ENCODE measurements around the gene SLC13A3.

The SLC13A3 gene

GRCh38 chr20:46553926-46554325 is 97.3 kb downstream of the SLC13A3 start:
- DNase-seq, result no peak

GRCh38 chr20:46552460-46553420 is 98.5 kb downstream of the SLC13A3 start:
- no peak for DNase-seq

GRCh38 chr20:46551522-46552381 is 99.5 kb downstream of the SLC13A3 start:
- DNase-seq, result no peak

GRCh38 chr20:46550461-46550860 is 100.8 kb downstream of the SLC13A3 start, which contains the start of gene OCSTAMP:
Gene OCSTAMP, minus strand, starts transcription at chr20:46550654. Its CDS starts 94 bp downstream, at chr20:46550560.
- DNase-seq, result no peak

GRCh38 chr20:46549188-46549972 is 101.9 kb downstream of the SLC13A3 start:
- no peak for DNase-seq

GRCh38 chr20:46548688-46549087 is 102.6 kb downstream of the SLC13A3 start:
- no peak for DNase-seq

- no peak for DNase-seq
Measured at GRCh38 chr20:46547995-46548394, 103.3 kb downstream of the SLC13A3 start.

- no peak for DNase-seq
Measured at GRCh38 chr20:46546936-46547335, 104.3 kb downstream of the SLC13A3 start.

- no peak for DNase-seq
Measured at GRCh38 chr20:46546298-46546697, 105.0 kb downstream of the SLC13A3 start.

GRCh38 chr20:46545827-46546138 is 105.5 kb downstream of the SLC13A3 start:
- no peak for DNase-seq

GRCh38 chr20:46545077-46545826 is 106.0 kb downstream of the SLC13A3 start:
- DNase-seq, result no peak

- no peak for DNase-seq
Measured at GRCh38 chr20:46544576-46544975, 106.7 kb downstream of the SLC13A3 start.

- no peak for DNase-seq
Measured at GRCh38 chr20:46543959-46544358, 107.3 kb downstream of the SLC13A3 start.

GRCh38 chr20:46543033-46543432 is 108.2 kb downstream of the SLC13A3 start:
- DNase-seq, result no peak

GRCh38 chr20:46541229-46541935 is 109.9 kb downstream of the SLC13A3 start:
- no peak for DNase-seq

- no peak for DNase-seq
Measured at GRCh38 chr20:46539113-46539512, 112.1 kb downstream of the SLC13A3 start.

GRCh38 chr20:46530640-46531039 is 120.6 kb downstream of the SLC13A3 start:
- DNase-seq, result no peak

GRCh38 chr20:46523696-46524328 is 127.4 kb downstream of the SLC13A3 start:
- no peak for DNase-seq

- no peak for DNase-seq
Measured at GRCh38 chr20:46523108-46523507, 128.2 kb downstream of the SLC13A3 start.

- DNase-seq, result no peak
Measured at GRCh38 chr20:46520976-46521579, 130.2 kb downstream of the SLC13A3 start.

All from left hindlimb (tissue), 1 donor.